Coronary artery (tissue), 2 donors: ENCODE data around the gene HIVEP2.
A peak's percentile ranks its signal among the peaks of the same experiment; 100 is the strongest.

ENCODE experiments used
- DNase-seq: peaks from one replicate; pipeline ENCODE4 v3.0.0-alpha.2; 2017; ENCODE audit warnings: low spot score
- H3K27ac ChIP-seq, 2 donors: fragments of 200-600 bp; sonication (generic); one replicate each; pipeline ENCODE4 v1.5.1; 2016 to 2019
- H3K4me3 ChIP-seq: fragments of 200-600 bp; sonication (generic); 2 replicates; pipeline ENCODE4 v1.5.1; 2016; ENCODE audit warnings: mild to moderate bottlenecking, moderate library complexity
- TF ChIP-seq, protein P1 (sequence below): fragments of 200-600 bp; sonication (generic); IDR thresholded peaks from one replicate; pipeline ENCODE4 v1.5.1; 2019; ENCODE audit warnings: antibody characterized with exemption

The HIVEP2 gene

GRCh38 chr6:142850679-142851423 lies 94.1 kb downstream of the HIVEP2 start:
- TF ChIP-seq, protein P1, sequence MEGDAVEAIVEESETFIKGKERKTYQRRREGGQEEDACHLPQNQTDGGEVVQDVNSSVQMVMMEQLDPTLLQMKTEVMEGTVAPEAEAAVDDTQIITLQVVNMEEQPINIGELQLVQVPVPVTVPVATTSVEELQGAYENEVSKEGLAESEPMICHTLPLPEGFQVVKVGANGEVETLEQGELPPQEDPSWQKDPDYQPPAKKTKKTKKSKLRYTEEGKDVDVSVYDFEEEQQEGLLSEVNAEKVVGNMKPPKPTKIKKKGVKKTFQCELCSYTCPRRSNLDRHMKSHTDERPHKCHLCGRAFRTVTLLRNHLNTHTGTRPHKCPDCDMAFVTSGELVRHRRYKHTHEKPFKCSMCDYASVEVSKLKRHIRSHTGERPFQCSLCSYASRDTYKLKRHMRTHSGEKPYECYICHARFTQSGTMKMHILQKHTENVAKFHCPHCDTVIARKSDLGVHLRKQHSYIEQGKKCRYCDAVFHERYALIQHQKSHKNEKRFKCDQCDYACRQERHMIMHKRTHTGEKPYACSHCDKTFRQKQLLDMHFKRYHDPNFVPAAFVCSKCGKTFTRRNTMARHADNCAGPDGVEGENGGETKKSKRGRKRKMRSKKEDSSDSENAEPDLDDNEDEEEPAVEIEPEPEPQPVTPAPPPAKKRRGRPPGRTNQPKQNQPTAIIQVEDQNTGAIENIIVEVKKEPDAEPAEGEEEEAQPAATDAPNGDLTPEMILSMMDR = no peak
- no peak for DNase-seq
- H3K27ac ChIP-seq = peak overlapping the region; percentile 8 to 17

DNA sequence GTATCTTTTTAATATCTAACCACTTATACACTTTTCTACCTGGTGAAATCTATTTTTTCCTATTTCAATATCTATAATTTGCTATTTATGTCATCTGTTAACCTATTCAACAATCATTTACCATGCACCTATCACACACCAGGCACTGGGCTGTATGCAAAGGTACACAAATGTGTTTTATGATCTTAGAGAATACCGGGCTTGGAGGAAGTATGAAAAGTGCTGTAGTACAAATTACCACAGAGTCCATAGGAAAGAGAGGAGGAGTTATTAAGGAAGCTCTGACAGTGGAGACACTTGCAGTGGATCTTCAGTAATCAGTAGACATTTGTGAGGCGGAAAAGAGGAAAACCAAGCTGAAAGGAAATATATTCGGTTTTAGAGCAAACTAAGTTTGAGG lies 96.0 kb downstream of the HIVEP2 start:
- Histone ChIP-seq H3K27ac (no peak overlapping the region), H3K4me3 (no peak overlapping the region)
- no peak for DNase-seq
- TF ChIP-seq, protein P1 = no peak

More at GRCh38 chr6:142850679-142851423, 94.1 kb downstream of the HIVEP2 start:
- no peak overlapping the region for H3K4me3 ChIP-seq

GRCh38 chr6:142848156-142848555 lies 96.8 kb downstream of the HIVEP2 start:
- peak overlapping the region in 1 of 2 donors; percentile 62 for H3K27ac ChIP-seq
- TF ChIP-seq, protein P1 = no peak
- DNase-seq = no peak
- no peak overlapping the region for H3K4me3 ChIP-seq

GRCh38 chr6:142846883-142847287 lies 98.1 kb downstream of the HIVEP2 start:
- DNase-seq = no peak
- peak overlapping the region; percentile 60 to 62 for H3K27ac ChIP-seq
- TF ChIP-seq, protein P1 = no peak
- H3K4me3 ChIP-seq = peak overlapping the region; percentile 4

DNA sequence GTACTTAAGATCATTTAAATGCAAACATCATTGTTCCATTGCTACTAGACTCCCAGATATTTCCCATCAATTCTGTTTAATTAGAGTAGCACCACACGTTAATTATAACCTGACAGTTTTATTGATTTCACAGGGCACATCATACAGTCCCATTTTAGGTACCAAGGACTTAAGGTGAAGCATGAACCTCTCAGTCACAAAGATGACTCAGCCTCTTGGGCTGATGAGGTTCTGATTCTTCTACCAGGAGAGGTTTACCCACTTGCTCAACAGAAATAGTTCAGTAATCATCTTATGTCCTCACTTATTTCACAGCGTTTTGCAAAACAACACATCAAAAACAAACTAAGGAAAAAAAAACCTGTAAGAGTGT lies 98.5 kb downstream of the HIVEP2 start:
- DNase-seq = no peak
- H3K4me3 ChIP-seq = no peak overlapping the region
- peak overlapping the region; percentile 60 to 62 for H3K27ac ChIP-seq
- TF ChIP-seq, protein P1 = no peak

DNA sequence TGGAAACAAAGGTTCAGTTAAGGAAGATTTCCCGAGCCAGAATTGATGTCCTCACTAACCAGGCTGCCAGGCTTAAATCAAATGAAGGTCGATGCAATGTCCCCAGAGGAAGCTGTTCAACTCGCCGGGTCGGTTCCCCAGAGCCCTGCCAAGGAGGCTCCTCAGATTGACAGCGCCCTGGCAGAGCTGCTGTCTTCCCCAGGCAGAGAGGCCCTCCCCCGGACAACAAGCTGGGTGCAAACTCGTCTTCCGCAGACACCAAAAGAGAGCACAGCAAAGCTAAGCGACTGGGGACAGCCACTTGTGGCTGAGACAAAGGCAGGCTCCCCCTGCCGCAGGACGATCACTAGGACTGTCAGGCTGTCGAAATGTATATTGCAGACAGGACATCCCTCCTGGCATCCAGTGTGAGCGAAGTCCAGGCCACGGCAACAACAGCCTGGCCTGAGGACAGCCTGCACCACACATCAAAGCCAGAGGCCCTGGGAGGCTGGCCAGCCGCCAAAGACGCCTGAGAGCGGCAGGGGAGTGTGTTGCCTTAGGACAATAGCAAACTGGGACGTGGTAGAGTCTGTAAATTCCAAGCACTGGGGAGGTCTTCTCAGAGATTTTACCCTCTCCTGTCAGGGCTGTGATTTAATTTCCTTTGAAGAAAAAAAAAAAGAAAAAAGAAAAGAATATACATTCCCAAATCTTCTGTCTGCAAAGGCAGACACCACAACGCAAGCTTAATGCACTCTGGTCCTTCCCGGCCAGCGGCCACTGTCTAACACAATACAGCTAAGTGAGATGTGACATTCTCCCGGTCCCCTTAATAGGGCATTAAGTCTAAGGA lies 99.1 kb downstream of the HIVEP2 start:
- peak overlapping the region; percentile 58 for H3K4me3 ChIP-seq
- DNase-seq = peak; percentile 81
- peak overlapping the region; percentile 62 to 65 for H3K27ac ChIP-seq
- TF ChIP-seq, protein P1 = no peak
